ENCODE results near the gene GULP1.

The GULP1 gene

GRCh38 chr2:188610050-188610444 lies 318.4 kb downstream of the GULP1 start:
- no peak for DNase-seq

DNA sequence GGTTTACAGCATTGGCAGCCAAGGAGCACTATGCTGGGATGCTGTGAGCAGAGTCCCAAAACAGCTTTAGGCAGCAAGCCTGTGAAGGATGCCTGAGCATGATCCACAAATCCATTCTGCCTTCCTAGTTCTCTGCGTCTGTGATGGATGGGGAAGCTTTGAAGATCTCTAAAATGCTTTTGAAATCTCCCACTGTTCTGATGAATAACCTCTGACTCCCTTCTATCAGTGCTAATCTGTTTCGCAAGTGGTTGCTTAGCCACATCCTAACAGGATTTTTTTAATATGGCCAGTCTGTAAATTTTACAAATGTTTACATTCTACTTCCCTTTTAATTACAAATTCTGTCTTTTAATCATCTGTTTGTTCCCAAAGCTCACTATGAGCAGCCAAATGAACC lies 319.2 kb downstream of the GULP1 start:
- DNase-seq, result no peak

- DNase-seq, result no peak
These were observed 327.5 kb downstream of the GULP1 start for GRCh38 chr2:188619146-188619545.

DNA sequence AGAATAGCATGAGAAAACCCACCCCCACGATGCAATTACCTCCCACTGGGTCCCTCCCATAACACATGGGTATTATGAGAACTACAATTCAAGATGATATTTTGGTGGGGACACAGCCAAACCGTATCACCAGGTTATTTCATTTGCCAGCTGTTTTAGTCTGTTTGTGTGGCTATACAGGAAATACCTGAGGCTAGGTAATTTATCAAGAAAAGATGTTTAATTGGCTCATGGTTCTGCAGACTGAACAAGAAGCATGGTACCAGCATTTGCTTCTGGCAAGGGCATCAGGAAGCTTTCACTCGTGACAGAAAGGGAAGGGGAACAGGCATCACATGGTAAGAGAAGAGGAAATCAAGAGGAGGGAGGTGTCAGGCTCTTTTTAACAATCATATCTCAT lies 329.2 kb downstream of the GULP1 start:
- no peak for DNase-seq

GRCh38 chr2:188622601-188623260 lies 331.1 kb downstream of the GULP1 start:
- DNase-seq, result no peak

DNA sequence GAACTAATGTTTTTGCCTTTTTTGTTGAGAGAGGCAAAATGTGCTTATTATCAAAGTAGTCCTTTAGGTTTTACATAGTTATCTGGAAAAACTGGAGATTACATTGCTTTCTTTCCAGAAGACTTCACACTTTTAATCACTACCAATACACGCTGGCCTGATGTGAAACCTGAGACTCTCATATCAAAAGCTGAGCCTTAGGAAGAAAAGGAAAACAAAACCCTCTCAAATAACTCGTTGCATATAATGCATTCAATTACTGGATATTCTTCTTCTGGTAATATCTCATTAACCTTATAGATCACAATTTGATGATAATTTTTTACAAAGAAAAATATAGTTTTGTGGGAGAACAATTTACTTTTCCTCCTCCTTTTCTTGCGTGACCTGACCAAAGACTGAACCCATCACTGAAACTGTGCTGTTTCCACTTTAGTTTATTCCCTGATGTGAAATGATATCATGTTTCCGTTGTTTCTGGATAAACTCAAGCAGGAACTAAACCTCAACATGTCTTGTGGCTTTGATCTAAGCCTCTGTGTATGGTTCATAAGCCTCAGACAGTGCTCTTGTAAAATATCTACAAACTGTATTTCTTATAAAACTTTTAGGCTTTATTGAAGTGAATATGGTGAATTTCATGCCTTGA lies 332.4 kb downstream of the GULP1 start:
- DNase-seq, result no peak

DNA sequence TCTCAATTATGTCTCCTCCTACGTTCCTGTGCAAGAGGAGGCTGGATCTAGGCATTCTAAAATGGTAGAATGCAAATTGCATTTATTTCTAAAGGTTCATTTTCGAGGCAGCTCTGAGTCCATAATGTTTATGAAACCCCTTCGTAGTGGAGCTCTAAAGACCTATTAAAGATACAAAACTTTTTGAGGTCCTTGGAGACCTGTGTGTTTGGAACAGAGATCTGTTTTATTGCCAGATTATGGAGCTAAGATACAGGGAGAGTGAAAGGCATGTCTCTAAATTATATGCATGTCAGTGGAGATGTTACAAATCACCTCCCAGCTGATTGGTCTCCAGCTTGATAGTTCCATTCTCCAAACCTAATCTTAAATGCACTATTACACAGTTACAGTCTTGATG lies 335.8 kb downstream of the GULP1 start:
- no peak for DNase-seq

DNA sequence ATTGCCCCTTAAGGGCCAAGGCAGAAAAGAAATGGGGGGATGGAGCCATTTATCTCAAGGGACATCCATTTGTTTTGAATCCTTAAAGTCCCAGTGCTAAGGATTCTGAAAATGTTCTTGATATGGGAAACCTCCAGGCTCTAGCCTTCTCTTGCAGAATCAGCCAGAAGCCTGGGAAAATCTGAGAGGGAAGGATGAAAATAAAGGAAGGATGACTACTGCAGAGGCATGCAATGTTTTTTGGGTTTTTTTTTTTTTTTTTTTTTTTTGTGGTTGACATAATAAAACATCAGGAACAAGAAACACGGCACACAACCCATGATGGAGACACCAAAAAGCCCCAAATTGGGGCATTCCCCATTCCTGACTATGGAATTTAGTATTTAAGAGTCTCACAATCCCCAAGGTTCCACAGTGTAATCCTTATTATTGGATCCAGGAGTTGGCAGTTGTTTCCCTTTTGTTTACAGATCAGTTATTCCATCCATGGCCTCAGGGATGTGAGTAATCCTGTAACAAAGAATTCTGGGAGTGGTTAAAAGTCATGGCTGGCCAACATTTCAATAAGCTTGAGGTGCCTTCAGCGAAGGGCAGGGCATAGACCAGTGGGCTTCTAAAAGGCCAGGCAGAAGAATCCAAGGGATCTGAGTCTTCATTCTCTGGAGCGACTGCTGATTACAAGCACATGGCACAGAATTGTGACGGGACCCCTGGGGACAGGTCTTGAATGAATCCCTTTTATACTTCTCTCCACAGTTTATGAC lies 337.5 kb downstream of the GULP1 start:
- DNase-seq, result no peak

- no peak for DNase-seq
These were observed 338.3 kb downstream of the GULP1 start for GRCh38 chr2:188629753-188630527.

GRCh38 chr2:188631037-188631809 lies 339.5 kb downstream of the GULP1 start:
- no peak for DNase-seq

DNA sequence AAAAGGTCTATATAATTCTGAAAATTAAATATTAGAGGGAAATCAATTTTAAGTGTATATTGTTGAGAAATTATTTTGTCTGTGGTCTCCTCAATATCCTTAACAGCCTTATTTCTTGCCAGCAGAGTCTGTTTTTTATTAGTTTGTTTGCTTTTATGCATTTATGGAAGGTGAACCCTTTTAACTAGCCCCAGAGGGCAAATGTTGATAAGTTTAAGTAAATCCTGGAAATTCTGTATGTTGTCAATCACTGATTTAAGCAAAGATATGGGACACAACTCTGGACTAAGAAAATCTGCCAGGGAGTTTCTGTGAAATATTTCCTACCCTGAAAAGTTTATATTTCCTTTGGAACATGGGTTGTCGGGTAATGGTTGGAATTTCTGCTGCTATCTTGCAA lies 343.0 kb downstream of the GULP1 start:
- DNase-seq, result no peak
